ENCODE results near the gene SNX14.

Gene SNX14

GRCh38 chr6:85465762-85466161, 127.9 kb downstream of the SNX14 start:
- no peaks in the 10 kb centered on the region for H3K9me2 ChIP-seq (replicated peaks; ENCODE audit: control insufficient read depth, low read length)
- H3K79me2 ChIP-seq (ENCODE audit: control insufficient read depth, low read length), result no peaks in the 10 kb centered on the region
- peaks cover 5% of the 10 kb centered on the region for H3K4me1 ChIP-seq (ENCODE audit: control insufficient read depth, low read length)
- no peak overlapping the region for H3K4me2 ChIP-seq (ENCODE audit: low read length)
- no peak overlapping the region for H3K27ac ChIP-seq (ENCODE audit: low read depth, low read length)
- H3K9me3 ChIP-seq (ENCODE audit: control insufficient read depth, insufficient read depth, low read length), result no peaks in the 10 kb centered on the region
- no peaks in the 10 kb centered on the region for H3F3A ChIP-seq (ENCODE audit: control insufficient read depth, insufficient read depth)
- no peaks in the 10 kb centered on the region for H3K36me3 ChIP-seq (ENCODE audit: control insufficient read depth, low read length)
- no peaks in the 10 kb centered on the region for H4K20me1 ChIP-seq (ENCODE audit: control insufficient read depth, insufficient read depth, low read depth, low read length)
- TF ChIP-seq CTCF (IDR thresholded peaks at IDR 0.05; ENCODE audit: low read depth, low read length, poor library complexity, severe bottlenecking) (no peak), EZH2phosphoT487 (IDR thresholded peaks at IDR 0.05; ENCODE audit: borderline replicate concordance, low read length) (no peak)
- peaks cover 12% of the 10 kb centered on the region; the same call in 1 of the 2 replicates for H3K27me3 ChIP-seq (ENCODE audit: control insufficient read depth, low read length)
- H3K4me3 ChIP-seq (ENCODE audit: low read length), result no peak overlapping the region

- H3K9me2 ChIP-seq (replicated peaks; ENCODE audit: control insufficient read depth, low read length), result no peaks in the 10 kb centered on the region
- H3K36me3 ChIP-seq (ENCODE audit: control insufficient read depth, low read length), result no peaks in the 10 kb centered on the region
- no peaks in the 10 kb centered on the region for H3K79me2 ChIP-seq (ENCODE audit: control insufficient read depth, low read length)
- no peak for TF ChIP-seq EZH2phosphoT487 (IDR thresholded peaks at IDR 0.05; ENCODE audit: borderline replicate concordance, low read length)
- TF ChIP-seq CTCF (IDR thresholded peaks at IDR 0.05; ENCODE audit: low read depth, low read length, poor library complexity, severe bottlenecking), result no peak
- no peak overlapping the region for H3K27ac ChIP-seq (ENCODE audit: low read depth, low read length)
- peaks cover 5% of the 10 kb centered on the region for H3K4me1 ChIP-seq (ENCODE audit: control insufficient read depth, low read length)
- H3K27me3 ChIP-seq (ENCODE audit: control insufficient read depth, low read length), result peaks cover 12% of the 10 kb centered on the region; the same call in 1 of the 2 replicates
- H3K9me3 ChIP-seq (ENCODE audit: control insufficient read depth, insufficient read depth, low read length), result no peaks in the 10 kb centered on the region
- no peaks in the 10 kb centered on the region for H4K20me1 ChIP-seq (ENCODE audit: control insufficient read depth, insufficient read depth, low read depth, low read length)
- H3F3A ChIP-seq (ENCODE audit: control insufficient read depth, insufficient read depth), result no peaks in the 10 kb centered on the region
- H3K4me2 ChIP-seq (ENCODE audit: low read length), result no peak overlapping the region
- H3K4me3 ChIP-seq (ENCODE audit: low read length), result no peak overlapping the region
These were observed 128.9 kb downstream of the SNX14 start for GRCh38 chr6:85464722-85465150.

- Histone ChIP-seq H3K79me2 (ENCODE audit: control insufficient read depth, low read length) (no peaks in the 10 kb centered on the region), H3K4me2 (ENCODE audit: low read length) (no peak overlapping the region), H3K9me2 (replicated peaks; ENCODE audit: control insufficient read depth, low read length) (no peaks in the 10 kb centered on the region), H3K36me3 (ENCODE audit: control insufficient read depth, low read length) (no peaks in the 10 kb centered on the region), H3K27ac (ENCODE audit: low read depth, low read length) (no peak overlapping the region), H3K4me3 (ENCODE audit: low read length) (no peak overlapping the region), H3K4me1 (ENCODE audit: control insufficient read depth, low read length) (peaks cover 5% of the 10 kb centered on the region), H3K27me3 (ENCODE audit: control insufficient read depth, low read length) (peaks cover 12% of the 10 kb centered on the region; the same call in 1 of the 2 replicates), H3K9me3 (ENCODE audit: control insufficient read depth, insufficient read depth, low read length) (no peaks in the 10 kb centered on the region), H4K20me1 (ENCODE audit: control insufficient read depth, insufficient read depth, low read depth, low read length) (no peaks in the 10 kb centered on the region), H3F3A (ENCODE audit: control insufficient read depth, insufficient read depth) (no peaks in the 10 kb centered on the region)
- no peak for TF ChIP-seq CTCF (IDR thresholded peaks at IDR 0.05; ENCODE audit: low read depth, low read length, poor library complexity, severe bottlenecking)
- no peak for TF ChIP-seq EZH2phosphoT487 (IDR thresholded peaks at IDR 0.05; ENCODE audit: borderline replicate concordance, low read length)
These were observed 129.4 kb downstream of the SNX14 start for GRCh38 chr6:85464260-85464644.
